NCI-H526 (cell line): ENCODE data around the gene PIP5KL1.

Experiments
- DNase-seq, 2 experiments: peaks; one replicate each; lab custom pipeline; 2025; lab: John Stamatoyannopoulos, UW

The PIP5KL1 gene

DNA sequence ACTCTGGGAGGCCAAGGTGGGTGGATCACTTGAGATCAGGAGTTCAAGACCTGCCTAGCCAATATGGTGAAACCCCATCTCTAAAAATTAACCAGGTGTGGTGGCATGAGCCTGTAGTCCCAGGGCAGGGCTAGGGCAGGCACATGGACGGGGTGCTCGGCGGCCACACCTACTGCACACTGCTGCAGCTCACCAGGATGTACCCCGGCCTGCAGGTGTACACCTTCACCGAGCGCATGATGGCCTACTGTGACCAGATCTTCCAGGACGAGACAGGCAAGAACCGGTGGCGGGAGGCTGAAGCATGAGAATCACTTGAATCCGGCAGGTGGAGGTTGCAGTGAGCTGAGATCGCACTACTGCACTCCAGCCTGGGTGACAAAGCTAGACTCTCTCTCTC lies 16.9 kb downstream of the PIP5KL1 start:
- no peak for DNase-seq

DNA sequence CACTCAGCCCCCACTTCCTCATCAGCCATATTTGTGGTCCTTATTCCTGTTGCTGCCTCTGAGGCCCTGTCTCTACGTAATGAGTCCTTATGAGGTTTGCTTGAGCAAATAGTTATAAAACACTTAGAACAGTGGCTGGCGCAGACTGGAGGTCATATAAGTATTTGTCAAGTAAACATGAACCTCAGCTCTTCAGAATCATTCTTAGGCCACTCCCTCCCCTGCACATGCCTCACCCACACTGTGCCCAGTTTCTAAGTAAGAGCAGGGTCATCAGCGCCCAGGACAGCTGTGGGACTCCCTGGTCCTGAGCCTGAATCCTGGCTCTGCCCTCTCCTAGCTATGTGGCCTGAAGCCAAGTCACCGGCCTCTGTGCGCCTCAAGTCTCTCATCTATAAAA lies 17.7 kb downstream of the PIP5KL1 start:
- DNase-seq = no peak

DNA sequence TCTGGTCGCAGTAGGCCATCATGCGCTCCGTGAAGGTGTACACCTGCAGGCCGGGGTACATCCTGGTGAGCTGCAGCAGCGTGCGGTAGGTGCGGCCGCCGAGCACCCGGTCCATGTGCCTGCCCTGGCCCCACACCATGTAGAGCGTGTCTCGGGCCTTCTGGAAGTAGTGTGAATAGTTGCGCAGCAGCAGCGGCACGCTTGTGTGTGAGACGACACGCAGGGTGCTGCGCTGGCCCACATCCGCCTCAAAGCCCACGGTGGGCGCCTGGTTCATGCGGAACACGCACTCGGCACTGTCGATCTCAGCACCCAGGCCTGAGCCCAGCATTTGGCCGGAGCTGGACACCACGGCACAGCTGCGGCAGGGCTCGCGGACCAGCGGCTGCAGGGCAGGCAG lies 18.3 kb downstream of the PIP5KL1 start:
- DNase-seq = no peak

DNA sequence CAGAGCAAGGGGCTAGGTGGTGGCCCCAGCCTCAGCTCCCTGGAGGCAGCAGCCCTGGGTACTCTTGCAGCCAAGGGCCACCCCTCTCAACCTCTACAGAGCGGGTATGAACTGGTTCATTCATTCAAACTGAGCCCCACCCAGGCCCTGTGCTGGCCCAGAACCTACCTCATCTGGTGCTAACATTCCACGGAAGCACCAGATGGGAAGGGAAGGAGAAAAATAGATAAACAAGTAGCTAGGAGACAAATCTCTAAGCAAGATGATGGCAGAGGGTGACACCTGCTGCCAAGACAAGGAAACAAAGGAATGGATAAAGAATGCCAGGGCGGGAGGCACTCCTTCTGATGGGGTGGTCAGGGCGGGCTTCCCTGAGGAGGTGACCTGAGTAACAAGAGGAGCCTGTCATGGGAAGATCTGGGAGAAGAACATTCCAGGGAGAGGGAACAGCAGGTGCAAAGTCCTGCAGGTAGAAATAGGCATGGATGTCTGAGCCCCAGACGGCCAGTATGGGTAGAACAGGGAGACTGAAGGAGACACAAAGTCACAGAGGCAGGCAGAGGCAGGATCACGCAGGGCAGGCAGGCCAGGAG lies 19.9 kb downstream of the PIP5KL1 start:
- peak in 1 of 2 experiments; percentile 11 for DNase-seq

DNA sequence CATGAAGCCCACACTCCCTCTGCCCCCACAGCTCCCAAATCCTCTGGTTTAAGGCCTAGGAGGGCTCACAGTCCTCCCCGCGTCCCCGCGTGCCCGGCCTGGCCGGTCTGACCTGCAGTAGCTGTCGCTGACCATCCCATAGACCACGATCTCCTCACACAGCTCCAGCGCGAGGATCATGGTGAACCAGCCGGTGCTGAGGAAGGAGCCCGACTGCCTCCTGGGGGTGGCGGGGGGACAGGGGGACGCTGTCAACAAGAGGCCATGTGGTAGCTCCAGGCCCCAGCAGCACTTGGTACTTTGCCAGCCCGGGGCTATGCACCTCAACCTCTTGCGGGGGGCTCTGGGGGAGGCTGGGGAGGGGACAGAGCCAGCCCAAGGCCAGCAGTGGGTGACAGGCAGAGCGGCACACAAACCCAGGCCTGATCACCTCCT lies 20.7 kb downstream of the PIP5KL1 start:
- no peak for DNase-seq

DNA sequence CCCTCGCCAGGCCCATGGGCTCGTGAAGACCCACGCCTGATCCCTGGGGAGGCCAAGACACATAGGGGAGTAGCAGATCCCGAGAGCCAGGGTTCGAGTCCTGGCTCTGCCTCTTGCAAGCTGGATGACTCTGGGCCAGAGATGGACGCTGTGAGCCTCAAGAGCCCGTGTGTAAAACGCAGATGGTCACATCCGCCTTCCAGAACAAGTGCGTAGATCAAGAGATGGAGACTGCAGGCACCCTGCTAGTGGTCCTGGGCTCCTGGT lies 22.0 kb downstream of the PIP5KL1 start:
- DNase-seq = no peak

DNA sequence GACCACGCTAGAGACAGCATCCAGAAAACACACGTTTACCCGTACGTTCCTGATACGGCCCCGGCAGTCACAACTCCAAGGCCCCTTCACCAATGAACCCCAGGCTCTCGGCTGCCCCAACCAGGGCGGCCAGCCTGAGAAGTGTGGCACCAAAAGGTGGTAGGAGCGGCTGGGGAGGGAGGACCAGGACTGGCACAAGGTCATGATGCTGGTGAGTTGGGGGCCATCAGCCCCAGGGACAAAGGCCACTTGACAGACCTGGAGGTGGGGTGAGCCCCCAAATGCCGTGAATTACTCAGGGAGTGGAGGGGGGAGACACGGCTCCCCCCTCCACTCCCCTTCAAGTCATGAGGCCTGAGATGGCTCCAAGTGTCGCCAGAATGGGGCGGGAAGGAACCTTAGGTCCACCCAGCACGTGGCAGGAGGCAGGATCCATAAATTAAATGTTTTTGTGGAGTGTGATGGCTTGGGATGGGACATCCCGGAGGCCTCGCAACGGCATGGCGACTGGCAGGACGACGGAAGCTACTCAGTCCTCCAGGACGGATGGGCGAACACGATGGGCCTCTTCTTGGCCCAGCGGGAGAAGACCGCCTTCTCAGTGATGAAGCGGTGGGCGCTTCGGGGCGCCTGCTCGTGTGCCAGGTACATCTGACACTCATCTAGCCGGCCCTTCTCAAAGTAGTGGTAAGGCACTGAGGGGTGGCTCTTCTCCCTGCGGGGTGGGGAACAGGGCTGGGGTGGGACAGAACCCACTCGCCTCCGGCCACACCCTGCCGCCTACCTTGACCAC lies 22.5 kb downstream of the PIP5KL1 start:
- DNase-seq = no peak

DNA sequence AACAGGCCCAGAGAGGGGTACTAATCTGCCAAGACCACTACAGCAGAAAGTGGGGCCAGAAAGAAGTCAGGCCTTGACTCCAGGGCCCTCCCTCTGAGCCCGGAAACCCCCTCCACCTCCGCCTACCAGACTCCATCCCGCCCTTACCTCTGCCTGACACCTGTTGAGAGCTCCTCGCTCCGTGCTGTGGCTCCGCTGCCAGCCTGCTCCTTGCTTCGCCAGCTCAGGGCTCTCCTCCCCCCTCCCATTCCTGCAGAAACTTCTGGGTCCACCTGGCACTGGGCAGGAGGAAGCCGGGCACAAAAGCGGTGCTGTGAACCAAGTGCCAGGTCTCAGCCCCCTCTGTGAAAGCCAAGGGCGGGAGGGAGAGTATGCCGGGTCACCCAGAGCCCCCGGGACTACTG lies 24.8 kb downstream of the PIP5KL1 start:
- no peak for DNase-seq

DNA sequence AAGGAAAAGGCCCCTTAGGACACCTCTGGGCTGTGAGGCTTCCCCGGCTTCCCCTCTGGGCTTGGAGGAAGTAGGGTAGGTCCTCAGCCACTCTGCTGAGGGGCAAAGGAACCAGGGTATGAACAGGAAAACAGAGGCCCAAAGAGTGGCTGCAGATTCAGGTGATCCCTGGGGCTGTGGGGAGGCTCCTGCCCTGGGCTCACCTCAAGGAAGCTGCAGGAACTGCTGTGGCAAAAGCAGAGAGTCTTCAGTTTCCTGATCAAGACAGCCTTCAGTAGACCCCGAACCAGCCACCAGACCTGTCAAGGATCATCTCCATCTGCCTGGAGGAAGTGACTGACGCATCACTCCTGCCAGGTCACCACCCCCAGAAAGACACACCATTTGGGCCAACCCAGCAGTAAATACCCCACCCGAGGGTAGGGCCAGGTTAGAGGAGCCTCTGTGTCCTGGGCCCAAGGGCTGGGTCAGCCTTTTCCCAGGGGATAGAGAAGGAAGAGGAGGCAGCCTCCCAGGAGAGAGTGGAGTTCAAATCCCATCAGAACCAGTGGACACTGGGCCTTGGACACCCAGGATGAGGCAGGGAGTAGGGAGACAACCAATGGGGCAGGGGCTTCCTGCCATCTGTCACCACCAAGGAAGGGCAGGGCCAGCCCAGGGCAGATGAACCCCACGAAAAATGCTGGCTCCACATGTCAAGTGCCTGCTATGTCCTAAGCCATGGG lies 25.4 kb downstream of the PIP5KL1 start:
- no peak for DNase-seq

DNA sequence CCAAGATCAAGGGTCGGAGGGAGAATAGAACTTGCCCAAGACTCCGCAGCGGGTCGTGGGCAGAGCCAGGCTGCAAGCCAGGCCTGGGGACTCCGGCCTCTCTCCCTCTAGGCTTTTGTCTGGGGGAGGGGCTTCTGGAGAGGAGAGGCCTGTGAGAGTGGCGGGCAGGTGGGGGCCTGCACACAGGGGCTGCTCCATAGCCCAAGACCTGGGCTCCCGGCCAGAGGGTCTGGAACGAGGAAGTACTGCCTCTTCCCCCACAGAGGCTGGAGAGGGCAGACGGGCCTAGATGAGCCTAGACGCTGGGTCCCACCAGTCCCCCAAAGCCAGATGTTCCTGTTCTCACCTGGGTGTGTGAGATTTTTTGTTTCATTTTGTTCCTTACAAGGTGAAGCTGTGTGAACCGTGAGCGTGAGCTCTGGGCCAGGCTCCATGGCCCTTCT lies 26.0 kb downstream of the PIP5KL1 start:
- DNase-seq = no peak

DNA sequence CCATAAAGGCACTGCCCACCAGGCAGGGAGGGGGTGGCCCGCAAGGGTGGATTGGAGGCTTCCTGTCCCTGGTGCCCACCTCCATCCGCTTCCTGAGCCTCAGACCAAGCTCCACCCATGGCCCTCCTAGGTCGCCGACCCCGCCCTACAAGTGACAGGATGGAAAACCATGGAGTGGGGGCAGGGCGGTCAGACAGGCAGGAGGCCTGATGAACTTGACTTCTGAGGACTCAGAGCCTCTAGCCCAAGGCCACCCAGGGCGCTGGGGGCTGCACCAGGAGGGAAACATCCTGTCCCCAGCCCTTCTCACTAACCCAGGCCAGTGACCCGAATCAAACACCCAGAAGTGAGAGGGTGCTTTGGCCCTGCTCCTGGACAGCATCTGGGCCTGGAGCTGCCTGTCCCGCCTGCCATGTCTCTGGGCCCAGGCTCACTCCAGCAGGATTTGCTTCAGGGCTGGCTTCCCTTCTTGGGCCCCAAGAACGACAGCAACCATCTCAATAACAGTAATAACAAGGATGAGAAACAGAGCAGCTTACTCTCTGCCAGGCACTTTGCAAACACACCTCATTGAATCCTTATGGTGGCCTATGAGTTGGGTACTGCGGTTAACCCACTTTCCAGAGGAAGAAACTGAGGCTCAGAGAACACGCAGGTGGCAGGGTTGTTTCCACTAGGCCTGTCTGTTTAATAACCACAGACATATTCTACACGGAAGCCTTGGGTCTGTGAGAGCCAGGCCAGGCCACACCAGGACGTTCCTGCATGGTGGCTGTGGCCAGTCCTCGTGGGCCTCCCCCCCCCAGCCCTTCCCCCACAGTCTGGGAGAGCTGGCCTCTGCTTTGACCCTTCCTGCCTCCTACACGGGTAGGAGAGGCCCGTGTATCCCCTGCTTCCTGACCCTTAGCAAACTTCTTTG lies 26.8 kb downstream of the PIP5KL1 start:
- DNase-seq = no peak

DNA sequence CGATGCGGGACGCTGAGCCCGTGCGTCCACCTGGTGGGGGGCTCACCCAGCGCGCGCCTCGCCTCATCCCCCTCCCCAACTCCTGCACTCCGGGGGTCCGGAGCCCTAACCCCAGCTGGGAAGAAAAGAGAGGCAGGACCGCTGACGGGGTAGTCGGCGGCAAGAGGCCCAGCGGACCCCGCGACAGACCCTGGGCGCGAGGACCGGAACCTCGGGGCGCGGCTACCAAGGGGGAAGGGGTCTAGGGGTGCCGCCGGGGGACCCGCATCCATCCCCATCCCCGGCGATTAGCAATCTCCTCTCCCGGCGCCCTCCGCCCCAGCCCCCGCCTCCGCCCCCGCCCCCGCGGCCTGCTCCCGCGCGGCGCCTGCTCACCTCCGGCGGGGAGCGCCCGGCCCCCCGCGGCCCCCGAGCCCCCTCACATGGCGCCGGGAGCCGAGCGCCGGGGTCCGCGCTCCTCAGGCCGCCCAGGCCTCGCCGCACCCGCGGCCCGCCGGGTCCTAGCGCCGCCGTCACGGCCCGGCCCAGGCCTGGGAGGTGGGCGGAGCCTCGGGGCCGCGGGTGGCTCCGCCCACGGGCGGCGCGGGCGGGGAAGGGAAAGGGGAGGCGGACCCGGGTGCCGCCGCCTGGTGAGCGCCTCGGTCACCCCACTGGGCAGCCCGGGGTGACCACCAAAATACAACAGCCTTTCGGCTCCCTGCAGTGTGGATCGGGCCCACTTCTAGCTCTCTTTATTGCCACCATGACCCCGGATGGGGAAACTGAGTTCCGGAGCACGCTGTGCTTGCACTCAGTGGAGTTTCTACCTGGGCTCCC lies 31.2 kb downstream of the PIP5KL1 start, which contains the start of gene ST6GALNAC6:
TSS of gene ST6GALNAC6 (minus strand) at position 476 of the 816 bp plus-strand sequence. CDS start 1,622 bp downstream, outside the sequence.
- peak in 1 of 2 experiments; percentile 52 for DNase-seq

DNA sequence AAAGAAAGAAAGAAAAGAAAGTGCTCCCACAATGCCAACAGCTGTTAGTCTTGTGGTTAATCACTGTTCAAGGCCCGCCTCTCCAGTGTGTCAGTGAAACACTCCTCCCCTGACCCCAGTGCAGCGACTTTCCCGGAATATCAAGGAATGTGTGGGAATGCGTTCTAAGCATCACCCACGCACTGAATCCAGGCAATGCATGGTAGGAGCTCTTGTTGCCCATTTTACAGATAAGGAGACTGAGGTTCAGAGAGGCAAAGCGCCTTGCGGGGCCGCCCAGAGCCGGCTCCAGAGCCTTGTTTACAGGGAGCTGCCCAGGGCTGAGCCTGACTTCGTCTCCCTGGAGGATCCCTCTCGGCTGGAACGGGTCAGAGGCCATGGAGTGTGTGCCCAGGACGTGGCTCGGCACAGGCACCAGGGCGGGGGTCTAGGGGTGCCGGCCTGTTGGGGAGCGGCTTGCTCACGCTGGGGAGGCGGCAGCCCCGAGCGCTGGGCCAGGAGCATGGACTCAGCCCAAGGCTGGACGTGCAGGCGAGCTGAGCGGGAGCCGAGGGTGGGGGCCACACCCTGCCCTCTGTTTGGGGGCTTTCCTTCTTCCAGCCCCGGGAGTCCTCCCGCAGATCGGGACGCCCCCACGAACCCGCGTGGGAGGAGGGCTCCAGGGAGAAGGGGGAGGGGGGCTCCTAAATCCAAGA lies 32.0 kb downstream of the PIP5KL1 start:
- no peak for DNase-seq

DNA sequence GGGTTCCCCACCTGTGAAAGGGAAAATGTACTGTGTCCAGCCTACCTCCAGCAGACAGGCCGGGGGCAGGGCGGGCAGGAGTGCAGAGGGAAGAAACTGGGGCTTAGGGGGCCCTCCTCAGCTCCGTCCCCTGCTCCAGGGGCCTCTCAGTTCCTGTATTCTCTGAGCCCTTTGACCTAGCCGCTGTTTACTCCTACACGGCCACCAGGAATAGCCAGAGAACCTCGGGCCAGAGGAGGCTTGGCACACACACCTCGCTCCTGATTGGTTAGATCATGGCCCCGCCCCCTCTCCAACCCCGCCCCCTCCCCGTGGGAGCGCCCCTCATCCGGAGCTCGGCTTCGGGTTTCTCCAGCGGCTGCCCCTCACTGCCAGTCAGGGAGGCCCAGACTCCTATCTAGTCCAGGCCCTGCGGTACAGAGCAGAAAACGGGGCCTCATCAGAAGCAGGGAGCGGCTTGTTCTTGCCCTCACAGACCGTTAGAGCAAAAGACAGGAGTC lies 33.3 kb downstream of the PIP5KL1 start:
- DNase-seq = peak in 1 of 2 experiments; percentile 19

DNA sequence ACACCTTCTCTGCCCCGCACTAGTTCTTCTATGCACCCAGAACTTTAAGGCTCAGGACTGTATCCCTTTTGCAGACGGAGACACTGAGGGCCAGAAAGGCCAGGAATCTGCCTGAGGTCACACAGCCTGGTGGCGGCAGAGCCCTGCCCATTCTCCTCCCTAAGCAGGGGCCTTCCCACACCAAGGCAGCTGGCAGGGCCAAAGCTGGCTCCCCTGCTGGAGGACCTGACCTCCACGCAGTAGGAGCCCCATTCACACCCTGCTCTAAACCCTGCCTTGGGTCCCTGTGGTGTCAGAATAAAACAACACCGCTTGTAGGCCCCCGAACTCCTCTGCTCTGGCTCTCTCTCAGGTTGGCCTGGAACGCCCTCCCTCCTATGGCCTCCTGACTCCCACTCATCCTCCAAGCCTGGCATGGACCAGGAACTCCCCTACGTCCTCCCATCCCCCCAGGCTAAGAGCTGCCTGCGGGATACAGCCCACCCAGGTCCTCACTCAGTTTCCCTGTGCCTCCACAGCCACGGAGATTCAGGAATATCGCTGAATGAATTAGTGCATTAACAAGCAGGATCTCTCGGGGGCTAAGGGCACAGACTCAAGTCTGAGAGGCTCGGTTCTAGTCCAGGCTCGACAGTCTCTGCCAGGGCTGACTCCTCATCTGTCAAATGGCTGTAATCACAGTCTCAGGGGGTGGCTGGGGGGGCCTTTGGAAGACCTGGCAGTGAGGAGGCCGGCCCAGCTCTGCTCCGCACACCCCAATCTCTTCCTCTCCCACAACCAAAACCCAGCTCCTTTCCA lies 34.0 kb downstream of the PIP5KL1 start:
- no peak for DNase-seq

DNA sequence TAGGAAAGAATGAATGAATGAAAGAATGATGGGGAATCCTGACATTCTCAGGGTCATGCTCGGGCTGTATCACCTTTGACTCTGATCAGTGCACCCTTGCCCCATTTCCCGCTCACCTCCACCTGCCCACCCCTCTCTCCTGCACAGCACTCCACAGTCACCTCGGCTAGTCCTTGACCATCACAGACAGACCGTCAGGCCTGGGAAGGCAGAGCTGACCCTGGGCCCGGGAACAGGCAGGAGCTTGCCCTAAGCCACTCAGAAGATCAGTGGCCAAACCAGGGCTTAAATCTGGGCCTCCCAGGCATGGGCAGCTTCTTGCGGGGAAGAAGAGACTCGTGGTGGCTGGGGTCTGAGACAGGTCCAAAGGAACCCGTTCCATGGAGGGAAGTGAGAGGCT lies 34.8 kb downstream of the PIP5KL1 start:
- no peak for DNase-seq

DNA sequence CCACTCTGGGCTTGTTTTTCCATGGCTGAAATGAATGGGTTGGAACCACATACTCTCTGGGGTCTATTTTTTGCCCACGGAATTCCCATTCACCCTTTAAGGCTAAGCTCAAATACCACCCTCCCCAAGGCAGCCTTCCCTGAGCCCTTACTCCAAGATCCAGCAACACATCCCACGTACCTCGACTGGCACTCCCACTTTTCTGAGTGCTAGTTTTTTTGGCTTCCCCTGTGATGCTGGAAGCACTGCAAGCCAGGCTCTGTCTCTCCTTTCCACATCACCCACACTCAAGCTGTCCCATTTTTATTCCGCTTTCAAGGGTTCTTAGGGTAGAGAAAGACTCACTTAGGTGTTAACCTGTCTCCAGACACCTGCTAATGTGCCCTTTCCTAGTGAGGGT lies 37.2 kb downstream of the PIP5KL1 start:
- DNase-seq = no peak

DNA sequence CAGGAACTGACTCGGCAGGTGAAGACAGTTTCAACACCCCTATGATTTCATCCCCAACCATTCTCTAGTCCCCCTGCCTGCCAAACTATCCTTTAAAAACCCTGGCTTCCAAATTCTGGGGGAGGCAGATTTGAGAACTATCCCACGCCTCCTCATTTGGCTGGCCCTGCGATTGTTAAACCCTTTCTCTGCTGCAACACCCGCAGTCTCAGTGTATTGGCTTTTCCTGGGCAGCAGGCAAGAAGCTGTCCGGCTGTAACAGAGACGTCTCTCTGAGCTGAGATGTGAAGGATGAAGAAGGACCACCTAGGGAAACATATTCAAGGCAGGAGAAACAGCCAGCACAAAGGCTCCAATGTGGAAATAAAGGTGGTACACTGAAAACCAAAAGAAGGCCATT lies 37.7 kb downstream of the PIP5KL1 start:
- DNase-seq = no peak

DNA sequence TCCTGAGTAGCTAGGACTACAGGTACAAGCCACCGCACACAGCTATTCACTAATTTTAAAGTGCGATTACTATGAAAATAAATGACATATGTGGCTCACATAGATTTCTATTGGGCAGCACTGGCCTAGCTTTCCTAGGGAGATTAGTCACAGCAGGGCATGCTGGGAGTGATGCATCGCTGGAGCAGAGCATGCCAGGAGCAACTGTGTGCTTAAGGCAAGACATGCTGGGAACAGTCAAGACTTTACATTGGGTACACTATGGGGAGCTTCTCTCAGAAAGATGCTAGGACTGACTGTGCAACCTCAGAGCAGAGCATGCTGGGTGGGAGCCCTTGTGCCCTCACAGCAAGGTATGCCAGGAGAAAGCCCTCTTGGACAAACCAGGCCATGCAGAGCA lies 40.5 kb downstream of the PIP5KL1 start:
- no peak for DNase-seq

DNA sequence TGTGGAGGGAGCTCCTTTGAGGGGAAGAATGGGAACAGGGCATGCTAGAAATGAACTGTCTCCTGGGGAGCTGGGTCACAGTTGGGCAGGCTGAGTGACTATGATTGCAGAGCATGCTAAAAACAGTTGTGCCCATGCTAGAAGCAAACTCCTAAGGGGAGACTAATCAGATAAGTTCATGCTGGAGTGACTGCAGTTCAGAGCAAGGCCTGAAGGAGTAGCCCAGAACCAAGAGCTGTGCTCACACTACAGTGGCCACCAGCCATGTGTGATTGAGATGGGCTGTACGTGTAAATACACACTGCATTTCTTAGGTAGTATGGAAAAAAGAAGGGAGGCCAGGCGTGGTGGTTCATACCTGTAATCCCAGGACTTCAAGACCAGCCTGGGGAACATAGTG lies 42.8 kb downstream of the PIP5KL1 start:
- no peak for DNase-seq
